Measurements from ENCODE around the gene PPP2R5B. TPM values are rescaled to one million over a fixed set of nuclear protein-coding genes. Genes with fewer than 3 reads are reported as not detected.

Gene PPP2R5B
- total RNA-seq, result 11.1 and 21.6 TPM in 2 replicates

GRCh38 chr11:64923944-64924909, at the start of gene PPP2R5B:
PPP2R5B (plus strand) TSS chr11:64924689; CDS start chr11:64925735, 1,046 bp downstream.

DNA sequence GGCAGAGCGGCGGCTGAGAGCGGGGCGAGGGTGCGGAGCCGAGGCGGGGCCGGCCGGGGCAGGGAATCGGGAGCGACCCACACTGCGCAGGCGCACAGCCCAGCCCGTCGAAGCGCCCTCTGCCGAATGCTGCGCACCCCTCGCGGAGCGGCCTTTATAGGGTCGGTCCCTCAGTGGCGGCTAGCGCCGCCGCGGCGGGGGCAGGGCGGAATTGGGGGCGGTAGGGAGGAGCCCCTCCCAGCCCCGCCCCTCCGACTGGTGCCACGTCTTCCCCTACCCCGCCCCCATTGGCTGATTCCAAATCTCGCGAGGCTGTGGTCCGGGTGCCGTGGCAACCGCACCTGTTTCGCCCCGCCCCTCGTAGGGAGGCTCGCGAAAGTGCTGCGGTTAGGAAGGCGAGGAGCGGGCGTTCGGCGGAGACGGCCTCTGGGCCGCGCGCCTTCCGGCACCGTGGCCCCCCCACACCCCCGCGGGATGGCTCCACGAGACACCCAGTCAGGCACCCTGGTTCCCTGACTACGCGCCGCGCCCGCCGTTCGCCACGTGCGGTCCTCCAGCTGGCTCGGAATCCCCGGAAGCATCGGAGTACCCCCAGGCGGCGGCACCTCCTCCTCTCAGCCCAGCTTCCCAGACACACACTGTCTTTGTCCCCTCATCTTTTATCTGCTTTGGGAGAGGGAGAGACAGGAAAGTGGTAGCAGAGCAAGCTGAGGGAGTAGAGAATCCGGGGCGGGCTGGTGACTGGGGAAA, 45.8 kb upstream of the PPP2R5B start, which contains the start of gene EHD1:
TSS of gene EHD1 (minus strand) at position 128 of the 750 bp plus-strand sequence. CDS start 157 bp downstream, outside the sequence.

GRCh38 chr11:64916775-64917662, 7.5 kb upstream of the PPP2R5B start, which contains the start of gene ATG2A:
ATG2A (minus strand) TSS chr11:64917209; CDS start chr11:64917135, 74 bp downstream.

DNA sequence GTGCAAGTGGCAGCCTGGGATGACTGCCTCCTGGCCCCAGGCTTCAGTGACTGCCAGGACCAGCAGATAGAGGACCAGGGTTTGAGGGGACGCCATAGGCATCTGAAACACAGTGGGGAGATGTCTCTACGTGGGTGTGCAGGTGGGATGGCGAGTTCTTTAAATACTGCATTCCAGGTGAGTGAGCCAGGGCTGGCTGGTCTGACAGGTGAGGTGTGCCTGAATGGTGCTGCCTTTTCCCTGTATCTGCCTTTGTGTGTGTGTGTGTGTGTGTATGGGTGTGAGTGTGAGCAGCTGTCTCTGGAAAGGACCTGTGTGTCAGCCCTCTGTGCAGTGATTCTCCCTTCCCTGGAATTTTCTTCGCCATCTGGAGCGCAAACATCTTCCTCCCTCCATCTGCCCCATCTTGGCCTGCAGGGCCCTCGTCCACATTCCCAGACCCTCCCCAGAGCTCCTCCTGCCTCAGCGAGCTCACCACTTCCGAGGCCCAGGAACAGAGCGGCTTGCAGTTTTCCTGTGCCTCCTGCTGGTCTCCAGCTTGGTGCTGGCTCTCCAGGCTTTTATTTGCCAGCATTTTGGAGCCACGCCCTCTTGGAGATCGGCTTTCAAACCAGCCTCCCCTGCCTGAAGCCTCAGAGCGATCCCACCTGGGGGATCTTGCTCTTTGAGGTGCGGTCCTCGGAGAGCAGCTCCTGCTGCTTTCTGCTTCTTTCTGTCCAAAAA, 11.0 kb downstream of the PPP2R5B start, which contains the start of gene GPHA2:
TSS of gene GPHA2 (minus strand) at position 535 of the 723 bp plus-strand sequence. CDS start at position 102, 433 bp downstream.

DNA sequence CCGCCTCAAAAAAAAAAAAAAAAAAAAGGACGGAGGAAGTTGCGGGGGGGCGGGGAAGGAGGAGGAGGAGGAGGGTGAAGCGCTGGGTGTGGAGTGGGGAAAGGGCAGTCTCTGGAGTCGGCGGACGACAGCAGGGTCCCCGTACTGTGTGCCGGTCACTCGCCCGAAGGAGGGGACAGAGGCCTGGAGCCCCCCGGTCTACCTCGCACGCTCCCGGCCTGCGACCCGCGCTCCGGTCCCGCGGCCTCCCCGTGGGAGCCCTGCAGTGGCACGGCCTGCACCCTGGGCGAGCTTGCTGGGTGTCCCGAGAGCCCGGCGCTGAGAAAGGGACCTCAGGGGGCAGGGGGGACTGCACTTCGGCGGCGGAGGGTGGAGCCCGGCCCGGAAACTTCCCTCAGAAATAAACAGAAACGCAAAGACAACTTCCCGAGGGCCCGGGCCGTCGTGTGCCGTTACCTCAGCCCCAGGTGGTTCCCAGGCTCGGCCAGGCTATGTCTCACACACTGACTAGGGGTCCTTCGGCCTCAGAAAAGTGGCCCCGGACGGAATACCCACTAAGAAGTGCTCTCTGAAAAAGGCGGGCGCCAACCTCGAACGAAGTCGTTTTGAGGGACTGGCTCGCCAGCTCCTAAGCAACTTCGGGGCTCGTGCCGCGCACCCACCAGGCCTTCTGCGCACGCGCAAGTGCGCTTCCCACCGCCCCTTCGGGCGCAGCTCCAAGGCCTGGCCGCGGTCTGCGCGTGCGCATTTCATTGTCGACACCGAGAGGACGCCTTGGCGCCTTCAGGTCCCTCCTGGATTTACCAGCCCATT, 47.1 kb downstream of the PPP2R5B start, which contains the start of gene MAJIN:
TSS of gene MAJIN (minus strand) at position 688 of the 813 bp plus-strand sequence. CDS start 12,703 bp downstream, outside the sequence.

Other genes starting within 250 kb of the PPP2R5B start
- 0.51 and 3.2 TPM in 2 replicates for gene NRXN2, start 201.5 kb upstream of the PPP2R5B start, total RNA-seq
- 0.68 and 1.3 TPM in 2 replicates for gene RASGRP2, start 180.5 kb upstream of the PPP2R5B start, total RNA-seq
- gene PYGM, start 164.7 kb upstream of the PPP2R5B start, total RNA-seq, result 5.4 and 15.3 TPM in 2 replicates
- 107 and 112 TPM in 2 replicates for gene SF1, start 146.1 kb upstream of the PPP2R5B start, total RNA-seq
- gene MAP4K2, start 121.5 kb upstream of the PPP2R5B start, total RNA-seq, result 17.6 and 23.2 TPM in 2 replicates
- 19.6 and 29.2 TPM in 2 replicates for gene MEN1, start 114.1 kb upstream of the PPP2R5B start, total RNA-seq
- gene CDC42BPG, start 80.0 kb upstream of the PPP2R5B start, total RNA-seq, result 0.26 TPM in 1 of 2 replicates, not detected in the other
- gene EHD1, start 46.1 kb upstream of the PPP2R5B start, total RNA-seq, result 52.1 and 66.7 TPM in 2 replicates
- 16.2 and 19.2 TPM in 2 replicates for gene ATG2A, start 7.5 kb upstream of the PPP2R5B start, total RNA-seq
- gene GPHA2, start 11.2 kb downstream of the PPP2R5B start, total RNA-seq, result 0.35 TPM in 1 of 2 replicates, not detected in the other
- not detected in 2 replicates for gene MAJIN, start 47.4 kb downstream of the PPP2R5B start, total RNA-seq
- 0.12 and 0.51 TPM in 2 replicates for gene BATF2, start 72.3 kb downstream of the PPP2R5B start, total RNA-seq
- gene ARL2, start 89.5 kb downstream of the PPP2R5B start, total RNA-seq, result 116 and 119 TPM in 2 replicates
- 7.8 and 9.4 TPM in 2 replicates for gene SNX15, start 102.8 kb downstream of the PPP2R5B start, total RNA-seq
- gene SAC3D1, start 116.5 kb downstream of the PPP2R5B start, total RNA-seq, result 19.7 and 23.5 TPM in 2 replicates
- gene NAALADL1, start 133.9 kb downstream of the PPP2R5B start, total RNA-seq, result 17.2 and 38.7 TPM in 2 replicates
- 1.2 and 2.9 TPM in 2 replicates for gene CDCA5, start 159.4 kb downstream of the PPP2R5B start, total RNA-seq
- 34.5 TPM in 2 replicates for gene ZFPL1, start 159.5 kb downstream of the PPP2R5B start, total RNA-seq
- 197 and 427 TPM in 2 replicates for gene VPS51, start 171.5 kb downstream of the PPP2R5B start, total RNA-seq
- 10.4 and 13.4 TPM in 2 replicates for gene TM7SF2, start 187.2 kb downstream of the PPP2R5B start, total RNA-seq
- 18.3 and 19.1 TPM in 2 replicates for gene ZNHIT2, start 193.0 kb downstream of the PPP2R5B start, total RNA-seq
- gene FAU, start 197.4 kb downstream of the PPP2R5B start, total RNA-seq, result 456 and 558 TPM in 2 replicates
- 40.8 and 56.9 TPM in 2 replicates for gene MRPL49, start 197.6 kb downstream of the PPP2R5B start, total RNA-seq
- 13.2 and 22.1 TPM in 2 replicates for gene SYVN1, start 209.8 kb downstream of the PPP2R5B start, total RNA-seq
- gene SPDYC, start 245.5 kb downstream of the PPP2R5B start, total RNA-seq, result not detected in 2 replicates

Data from pericardium fibroblast (primary cell).